NCI-H1105 (cell line): ENCODE results near the gene CNKSR2.

Experiments
- DNase-seq: peaks from one replicate; lab custom pipeline; 2025; lab: John Stamatoyannopoulos, UW

Gene CNKSR2

GRCh38 chrX:21374163-21374993 lies at the start of gene CNKSR2:
CNKSR2 (plus strand) TSS chrX:21374418; CDS start chrX:21374898, 480 bp downstream.
- DNase-seq, result peak; percentile 75

- DNase-seq, result no peak
These were observed 19.5 kb upstream of the CNKSR2 start for GRCh38 chrX:21354725-21355124.

GRCh38 chrX:21355831-21356230 lies 18.4 kb upstream of the CNKSR2 start:
- no peak for DNase-seq

- no peak for DNase-seq
These were observed 4.6 kb upstream of the CNKSR2 start for GRCh38 chrX:21369613-21370012.

- DNase-seq, result no peak
These were observed 1.2 kb upstream of the CNKSR2 start for GRCh38 chrX:21373001-21373400.

GRCh38 chrX:21373637-21374162 lies 518 bp upstream of the CNKSR2 start:
- DNase-seq, result peak; percentile 25

GRCh38 chrX:21374994-21375707 lies 933 bp downstream of the CNKSR2 start:
- DNase-seq, result no peak

GRCh38 chrX:21375708-21376009 lies 1.4 kb downstream of the CNKSR2 start:
- peak; percentile 16 for DNase-seq

GRCh38 chrX:21376636-21377035 lies 2.4 kb downstream of the CNKSR2 start:
- DNase-seq, result no peak

- no peak for DNase-seq
These were observed 5.8 kb downstream of the CNKSR2 start for GRCh38 chrX:21379991-21380390.

- no peak for DNase-seq
These were observed 8.5 kb downstream of the CNKSR2 start for GRCh38 chrX:21382715-21383114.

- no peak for DNase-seq
These were observed 9.3 kb downstream of the CNKSR2 start for GRCh38 chrX:21383546-21383945.

- DNase-seq, result no peak
These were observed 10.0 kb downstream of the CNKSR2 start for GRCh38 chrX:21384178-21384577.

GRCh38 chrX:21394792-21395191 lies 20.6 kb downstream of the CNKSR2 start:
- DNase-seq, result no peak

GRCh38 chrX:21398426-21398825 lies 24.2 kb downstream of the CNKSR2 start:
- DNase-seq, result no peak

GRCh38 chrX:21400408-21401121 lies 26.3 kb downstream of the CNKSR2 start:
- DNase-seq, result no peak

- DNase-seq, result peak; percentile 32
These were observed 34.1 kb downstream of the CNKSR2 start for GRCh38 chrX:21408307-21408706.

GRCh38 chrX:21408788-21409187 lies 34.6 kb downstream of the CNKSR2 start:
- no peak for DNase-seq

GRCh38 chrX:21412029-21412428 lies 37.8 kb downstream of the CNKSR2 start:
- no peak for DNase-seq

GRCh38 chrX:21412883-21413282 lies 38.7 kb downstream of the CNKSR2 start:
- DNase-seq, result no peak

- DNase-seq, result no peak
These were observed 52.9 kb downstream of the CNKSR2 start for GRCh38 chrX:21427086-21427485.

GRCh38 chrX:21437036-21437435 lies 62.8 kb downstream of the CNKSR2 start:
- no peak for DNase-seq

GRCh38 chrX:21438792-21439191 lies 64.6 kb downstream of the CNKSR2 start:
- DNase-seq, result no peak
